ENCODE results near the gene RNF144A. TPM values are rescaled to one million over a fixed set of nuclear protein-coding genes. Genes with fewer than 3 reads are reported as not detected.
"Not testable (repeated sequence)": the region's sequence is repeated elsewhere in the genome, so short reads cannot be mapped to it uniquely, and the experiment has no call there.

Gene RNF144A
- total RNA-seq, 1 donor from 2014 or later: 0.35 TPM

GRCh38 chr2:6970976-6971480, 53.8 kb downstream of the RNF144A start:
- DNase-seq (ENCODE audit: low read depth): no peak

GRCh38 chr2:6971502-6971901, 54.3 kb downstream of the RNF144A start:
- no peak for DNase-seq (ENCODE audit: low read depth)

- DNase-seq (ENCODE audit: low read depth): no peak
Observed at GRCh38 chr2:6972067-6972710, 55.0 kb downstream of the RNF144A start.

- DNase-seq (ENCODE audit: low read depth): no peak
Observed at GRCh38 chr2:6973895-6974545, 56.8 kb downstream of the RNF144A start.

GRCh38 chr2:6975988-6976387, 58.8 kb downstream of the RNF144A start:
- DNase-seq (ENCODE audit: low read depth): no peak

GRCh38 chr2:6977113-6977741, 60.0 kb downstream of the RNF144A start:
- DNase-seq (ENCODE audit: low read depth): no peak

GRCh38 chr2:6977786-6978185, 60.6 kb downstream of the RNF144A start:
- DNase-seq (ENCODE audit: low read depth): no peak

- DNase-seq (ENCODE audit: low read depth): no peak
Observed at GRCh38 chr2:6978991-6979390, 61.8 kb downstream of the RNF144A start.

GRCh38 chr2:6982449-6982848, 65.2 kb downstream of the RNF144A start:
- no peak for DNase-seq (ENCODE audit: low read depth)

GRCh38 chr2:6982934-6983589, 65.8 kb downstream of the RNF144A start:
- DNase-seq (ENCODE audit: low read depth): no peak

GRCh38 chr2:6986301-6986911, 69.2 kb downstream of the RNF144A start:
- no peak for DNase-seq (ENCODE audit: low read depth)

GRCh38 chr2:6986912-6987361, 69.7 kb downstream of the RNF144A start:
- no peak for DNase-seq (ENCODE audit: low read depth)

- no peak for DNase-seq (ENCODE audit: low read depth)
Observed at GRCh38 chr2:6990871-6991270, 73.7 kb downstream of the RNF144A start.

GRCh38 chr2:6992794-6993228, 75.6 kb downstream of the RNF144A start:
- no peak for DNase-seq (ENCODE audit: low read depth)

- DNase-seq (ENCODE audit: low read depth): no peak
Observed at GRCh38 chr2:6993229-6993640, 76.0 kb downstream of the RNF144A start.

- DNase-seq (ENCODE audit: low read depth): no peak
Observed at GRCh38 chr2:6993936-6994335, 76.7 kb downstream of the RNF144A start.

GRCh38 chr2:6994536-6995128, 77.4 kb downstream of the RNF144A start:
- DNase-seq (ENCODE audit: low read depth): no peak

- DNase-seq (ENCODE audit: low read depth): no peak
Observed at GRCh38 chr2:6995391-6996097, 78.3 kb downstream of the RNF144A start.

- no peak for DNase-seq (ENCODE audit: low read depth)
Observed at GRCh38 chr2:6999211-6999877, 82.1 kb downstream of the RNF144A start.

GRCh38 chr2:7001395-7001794, 84.2 kb downstream of the RNF144A start:
- not testable (repeated sequence) for DNase-seq (ENCODE audit: low read depth)
